Thymus (tissue), 11 donors: Measurements from ENCODE around the gene PRSS57. TPM values are rescaled to one million over a fixed set of nuclear protein-coding genes. Genes with fewer than 3 reads are reported as not detected.

ENCODE experiments used
- DNase-seq, 9 donors: peaks; one replicate each; pipeline ENCODE4 v3.0.0-alpha.2; 2013; ENCODE audit warnings: low spot score in 9 of 9, low read depth in 6 of 9, missing footprints in 1 of 9
- H3K27ac ChIP-seq, 2 donors: one replicate each; pipeline ENCODE4 v1.5.1; 2013; ENCODE audit warnings: control low read depth in 1 of 2, low read depth in 1 of 2, low read length in 1 of 2, mild to moderate bottlenecking in 1 of 2, moderate library complexity in 1 of 2
- H3K27me3 ChIP-seq, 2 donors: one replicate each; pipeline ENCODE4 v1.5.1; 2013; ENCODE audit warnings: low read length in 1 of 2; ENCODE audit not compliant: control insufficient read depth in 2 of 2, insufficient read depth in 1 of 2
- H3K36me3 ChIP-seq, 2 donors: one replicate each; pipeline ENCODE4 v1.5.1; 2013; ENCODE audit warnings: low read length in 1 of 2, mild to moderate bottlenecking in 1 of 2, moderate library complexity in 1 of 2; ENCODE audit not compliant: control insufficient read depth in 2 of 2, insufficient read depth in 2 of 2
- H3K4me1 ChIP-seq, 2 donors: one replicate each; pipeline ENCODE4 v1.5.1; 2013; ENCODE audit warnings: low read length in 2 of 2; ENCODE audit not compliant: control insufficient read depth in 2 of 2, insufficient read depth in 2 of 2
- H3K4me3 ChIP-seq, 2 donors: one replicate each; pipeline ENCODE4 v1.5.1; 2013; ENCODE audit warnings: low read length in 2 of 2, control low read depth in 1 of 2, mild to moderate bottlenecking in 1 of 2
- H3K9me3 ChIP-seq, 2 donors: one replicate each; pipeline ENCODE4 v1.5.1; 2013; ENCODE audit warnings: low read length in 1 of 2, mild to moderate bottlenecking in 1 of 2; ENCODE audit not compliant: control insufficient read depth in 2 of 2, insufficient read depth in 1 of 2
- WGBS: extraction: QIAGEN DNeasy Blood & Tissue Kit; methylation state at CpG from one replicate; pipeline ENCODE4 v1.1.7; 2013; 5-methylcytosine and 5-hydroxymethylcytosine counted together
- polyA plus RNA-seq: library from polyadenylated mRNA; stranded (reverse); fragments of 200-250 nt; gene quantifications from one replicate; pipeline ENCODE4 v1.2.3, GENCODE V29; 2013
- total RNA-seq: library from RNA; stranded (reverse); fragments of 120-200 nt; gene quantifications from one replicate; pipeline ENCODE4 v1.2.4, GENCODE V29; 2013
- donor health status: healthy.

Gene PRSS57
- total and polyA plus RNA-seq, 2 donors: 1.1 to 8.5 TPM

DNA sequence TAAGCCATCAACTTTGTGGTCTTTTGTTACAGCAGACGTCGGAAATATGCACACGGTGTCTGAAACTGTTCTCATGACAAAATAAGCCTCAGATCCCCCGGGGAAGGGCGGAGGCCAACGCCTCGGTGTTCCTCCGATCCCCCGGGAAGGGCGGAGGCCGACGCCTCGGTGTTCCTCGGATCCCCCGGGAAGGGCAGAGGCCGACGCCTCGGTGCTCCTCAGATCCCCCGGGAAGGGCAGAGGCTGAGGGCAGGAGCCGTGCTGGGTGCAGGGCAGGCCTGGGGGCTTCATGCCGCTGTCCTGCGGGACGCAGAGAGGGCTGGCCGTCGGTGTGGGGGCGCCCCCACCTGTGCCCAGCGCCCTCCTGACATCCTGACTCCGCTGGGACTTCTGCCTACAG lies 50.9 kb downstream of the PRSS57 start:
- Histone ChIP-seq H3K36me3 (peaks cover 32 to 58% of the 10 kb centered on the region in 2 donors), H3K9me3 (no peaks in the 10 kb centered on the region), H3K27ac (no peak overlapping the region), H3K27me3 (peaks cover 0 to 10% of the 10 kb centered on the region in 2 donors), H3K4me1 (peaks cover 1% of the 10 kb centered on the region in 2 donors), H3K4me3 (no peak overlapping the region)
- no peak for DNase-seq
- 92% methylated on average over 28 of the region's 28 CpGs for WGBS

DNA sequence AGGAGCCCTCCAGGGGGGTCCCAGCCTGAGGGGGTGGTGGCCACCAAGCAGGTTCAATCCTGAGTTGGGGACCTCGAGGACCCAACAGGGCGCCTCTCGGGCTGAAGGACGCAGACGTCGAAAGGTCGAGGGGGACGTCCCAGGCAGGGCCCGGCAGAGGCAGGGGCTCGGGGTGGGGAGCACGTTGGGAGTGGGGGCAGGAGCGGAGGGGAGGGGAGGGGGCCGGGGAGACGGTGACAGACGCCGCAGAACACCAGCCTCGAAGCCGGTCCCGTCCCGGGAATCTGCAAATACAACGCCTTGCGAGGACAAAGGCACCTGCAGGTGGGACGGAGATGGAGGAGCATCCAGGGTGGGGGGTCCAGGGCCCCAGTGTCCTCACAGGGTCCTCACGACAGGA lies 51.5 kb downstream of the PRSS57 start:
- Histone ChIP-seq H3K9me3 (no peaks in the 10 kb centered on the region), H3K4me3 (no peak overlapping the region), H3K27me3 (peaks cover 4 to 16% of the 10 kb centered on the region in 2 donors), H3K4me1 (peaks cover 3 to 7% of the 10 kb centered on the region in 2 donors), H3K36me3 (peaks cover 28 to 51% of the 10 kb centered on the region in 2 donors), H3K27ac (no peak overlapping the region)
- WGBS: 94% methylated on average over 24 of the region's 24 CpGs
- DNase-seq: no peak

GRCh38 chr19:642767-643727 lies 52.2 kb downstream of the PRSS57 start:
- 95% methylated on average over 70 of the region's 70 CpGs for WGBS
- H3K4me3 ChIP-seq: no peak overlapping the region

DNA sequence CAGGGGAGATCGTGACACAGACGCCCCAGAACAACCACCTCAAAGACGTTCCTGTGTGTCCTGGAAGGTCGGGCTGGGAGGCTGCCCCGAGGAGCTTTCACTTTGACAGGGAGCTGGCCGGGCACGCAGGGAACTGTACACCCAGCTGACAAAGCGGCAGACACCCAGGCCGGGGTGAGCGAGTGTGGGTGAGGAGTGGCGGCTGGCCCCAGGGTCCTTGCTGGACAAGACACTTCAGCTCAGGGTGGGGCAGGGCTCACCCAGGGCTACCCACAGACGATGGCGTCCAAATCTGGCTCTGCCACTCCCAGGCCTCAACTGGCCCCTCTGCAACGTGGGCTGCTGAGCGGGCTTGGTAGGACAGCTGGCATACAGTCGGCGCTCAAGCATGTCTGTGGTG lies 53.5 kb downstream of the PRSS57 start:
- Histone ChIP-seq H3K27ac (no peak overlapping the region), H3K9me3 (no peaks in the 10 kb centered on the region), H3K4me1 (peaks cover 3 to 7% of the 10 kb centered on the region in 2 donors), H3K4me3 (no peak overlapping the region), H3K27me3 (peaks cover 8 to 26% of the 10 kb centered on the region in 2 donors), H3K36me3 (peaks cover 10 to 31% of the 10 kb centered on the region in 2 donors)
- no peak for DNase-seq
- WGBS: 93% methylated on average over 17 of the region's 17 CpGs

More at GRCh38 chr19:642767-643727, 52.2 kb downstream of the PRSS57 start:
- no peak for DNase-seq
- Histone ChIP-seq H3K36me3 (peaks cover 22 to 44% of the 10 kb centered on the region in 2 donors), H3K4me1 (peaks cover 3 to 7% of the 10 kb centered on the region in 2 donors), H3K27ac (no peak overlapping the region), H3K27me3 (peaks cover 8 to 22% of the 10 kb centered on the region in 2 donors), H3K9me3 (no peaks in the 10 kb centered on the region)

DNA sequence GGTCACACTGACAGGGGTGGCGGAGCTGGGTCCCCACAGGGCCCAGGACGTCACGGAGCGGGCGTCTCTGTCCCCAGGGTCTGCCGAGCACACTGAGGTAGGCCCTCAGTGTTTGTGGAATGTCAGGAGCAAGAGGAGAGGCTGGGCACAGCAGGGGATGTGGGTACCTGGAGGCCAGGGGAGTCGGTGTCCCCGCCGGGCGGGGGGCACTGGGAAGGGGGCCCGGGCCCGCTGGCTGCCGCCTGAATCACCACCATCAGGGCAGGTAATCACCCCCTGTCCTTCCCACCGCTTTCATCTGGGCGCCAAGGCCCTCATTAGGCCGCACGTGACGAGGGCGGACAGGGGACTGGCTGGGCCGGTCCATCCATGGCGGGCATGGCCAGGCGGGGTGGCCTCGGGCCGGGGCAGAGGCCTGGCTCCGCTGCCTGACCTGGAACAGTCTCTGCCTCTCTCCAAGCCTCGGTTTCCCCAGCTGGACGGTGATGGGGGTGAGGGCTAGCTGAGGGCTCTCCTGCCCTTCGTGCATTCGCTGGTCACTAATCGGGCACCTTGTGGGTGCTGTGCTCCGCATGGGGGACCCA lies 54.6 kb downstream of the PRSS57 start:
- H3K27me3 ChIP-seq: peaks cover 8 to 26% of the 10 kb centered on the region in 2 donors
- H3K4me3 ChIP-seq: no peak overlapping the region
- H3K36me3 ChIP-seq: peaks cover 2 to 21% of the 10 kb centered on the region in 2 donors
- WGBS: 95% methylated on average over 31 of the region's 31 CpGs
- no peaks in the 10 kb centered on the region for H3K9me3 ChIP-seq
- no peak overlapping the region for H3K27ac ChIP-seq
- DNase-seq: no peak
- peaks cover 3 to 7% of the 10 kb centered on the region in 2 donors for H3K4me1 ChIP-seq

GRCh38 chr19:640161-640558 lies 55.1 kb downstream of the PRSS57 start:
- H3K4me1 ChIP-seq: peaks cover 3 to 7% of the 10 kb centered on the region in 2 donors
- no peaks in the 10 kb centered on the region for H3K9me3 ChIP-seq
- H3K36me3 ChIP-seq: peaks cover 0 to 19% of the 10 kb centered on the region in 2 donors
- H3K27ac ChIP-seq: no peak overlapping the region
- H3K27me3 ChIP-seq: peaks cover 8 to 26% of the 10 kb centered on the region in 2 donors
- 62% methylated on average over 25 of the region's 25 CpGs for WGBS
- H3K4me3 ChIP-seq: peak overlapping the region in 1 of 2 donors; percentile 50
- no peak for DNase-seq

DNA sequence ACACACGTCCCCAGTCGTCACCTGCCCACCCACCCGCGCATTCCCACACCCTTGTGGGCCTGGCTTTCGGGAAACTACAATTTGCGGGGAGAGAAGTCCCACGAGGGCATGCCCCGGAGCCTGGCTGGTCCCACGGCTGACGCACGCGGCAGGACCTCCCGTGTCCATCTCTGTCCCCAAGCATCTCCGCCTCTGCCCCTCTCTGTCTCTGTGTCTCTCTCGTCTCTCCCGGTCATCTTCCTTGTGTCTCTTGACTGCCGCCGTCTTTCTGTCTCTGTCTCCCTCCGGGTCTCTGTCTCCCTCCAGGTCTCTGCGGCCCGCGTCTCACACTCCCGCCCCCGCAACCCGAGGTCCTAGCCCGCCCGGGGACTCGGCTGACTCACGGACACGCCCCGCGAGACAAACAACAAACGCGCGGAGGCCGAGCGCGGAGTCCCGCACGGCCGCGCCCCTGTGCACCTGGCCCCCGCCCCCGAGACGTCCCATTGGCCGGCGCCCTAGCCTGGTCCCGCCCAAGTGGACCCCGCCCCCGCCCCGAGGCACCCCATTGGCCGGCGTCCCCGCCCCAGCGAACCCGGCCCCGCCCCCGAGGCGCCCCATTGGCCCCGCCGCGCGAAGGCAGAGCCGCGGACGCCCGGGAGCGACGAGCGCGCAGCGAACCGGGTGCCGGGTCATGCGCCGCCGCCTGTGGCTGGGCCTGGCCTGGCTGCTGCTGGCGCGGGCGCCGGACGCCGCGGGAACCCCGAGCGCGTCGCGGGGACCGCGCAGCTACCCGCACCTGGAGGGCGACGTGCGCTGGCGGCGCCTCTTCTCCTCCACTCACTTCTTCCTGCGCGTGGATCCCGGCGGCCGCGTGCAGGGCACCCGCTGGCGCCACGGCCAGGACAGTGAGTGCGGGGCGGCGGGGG lies 55.7 kb downstream of the PRSS57 start, which contains the start of gene FGF22:
TSS of gene FGF22 (plus strand) at position 627 of the 908 bp plus-strand sequence. CDS start at position 674, 47 bp downstream.
- H3K27ac ChIP-seq: no peak within 1 kb of the TSS
- 8% methylated on average over 109 of the region's 109 CpGs for WGBS
- peaks cover 3 to 7% of the 10 kb centered on the region in 2 donors for H3K4me1 ChIP-seq
- DNase-seq: peak in 7 of 9 donors; percentile 65 to 91 (median 83)
- peaks cover 8 to 26% of the 10 kb centered on the region in 2 donors for H3K27me3 ChIP-seq
- H3K9me3 ChIP-seq: no peaks in the 10 kb centered on the region
- peak within 1 kb of the TSS; percentile 13 to 50 for H3K4me3 ChIP-seq
- peaks cover 0 to 14% of the 10 kb centered on the region in 2 donors for H3K36me3 ChIP-seq

- H3K4me3 ChIP-seq: no peak overlapping the region
- H3K9me3 ChIP-seq: no peaks in the 10 kb centered on the region
- 71% methylated on average over 17 of the region's 17 CpGs for WGBS
- H3K4me1 ChIP-seq: peaks cover 8 to 12% of the 10 kb centered on the region in 2 donors
- no peak for DNase-seq
- H3K36me3 ChIP-seq: peaks cover 0 to 10% of the 10 kb centered on the region in 2 donors
- peaks cover 8 to 26% of the 10 kb centered on the region in 2 donors for H3K27me3 ChIP-seq
- H3K27ac ChIP-seq: no peak overlapping the region
These were observed 56.4 kb downstream of the PRSS57 start for GRCh38 chr19:638906-639252.
